ENCODE data around the gene NEK8. TPM values are rescaled to one million over a fixed set of nuclear protein-coding genes. Genes with fewer than 3 reads are reported as not detected.

NEK8 gene
- polyA plus RNA-seq, 2 donors, result 2.6 to 5.3 TPM

GRCh38 chr17:28700278-28700677 lies 28.3 kb upstream of the NEK8 start:
- WGBS, 2 donors, result 81 to 89% methylated on average over 8 of the region's 8 CpGs
- Histone ChIP-seq H3K27ac (ENCODE audit: low read depth in 2 of 2, low read length in 1 of 2) (no peak overlapping the region), H3K4me1 (ENCODE audit: control insufficient read depth in 2 of 2, insufficient read depth in 2 of 2, low read length in 1 of 2) (no peaks in the 10 kb centered on the region), H3K27me3 (ENCODE audit: control insufficient read depth in 1 of 2, insufficient read depth in 2 of 2, low read length in 2 of 2) (no peaks in the 10 kb centered on the region), H3K9me3 (ENCODE audit: control insufficient read depth in 2 of 2, insufficient read depth in 1 of 2, low read depth in 1 of 2, low read length in 1 of 2) (no peaks in the 10 kb centered on the region), H3K36me3 (ENCODE audit: control insufficient read depth in 2 of 2, insufficient read depth in 2 of 2, low read length in 1 of 2) (peaks cover 59 to 85% of the 10 kb centered on the region in 2 donors), H3K4me3 (ENCODE audit: low read depth in 1 of 2, low read length in 2 of 2) (no peak overlapping the region)

DNA sequence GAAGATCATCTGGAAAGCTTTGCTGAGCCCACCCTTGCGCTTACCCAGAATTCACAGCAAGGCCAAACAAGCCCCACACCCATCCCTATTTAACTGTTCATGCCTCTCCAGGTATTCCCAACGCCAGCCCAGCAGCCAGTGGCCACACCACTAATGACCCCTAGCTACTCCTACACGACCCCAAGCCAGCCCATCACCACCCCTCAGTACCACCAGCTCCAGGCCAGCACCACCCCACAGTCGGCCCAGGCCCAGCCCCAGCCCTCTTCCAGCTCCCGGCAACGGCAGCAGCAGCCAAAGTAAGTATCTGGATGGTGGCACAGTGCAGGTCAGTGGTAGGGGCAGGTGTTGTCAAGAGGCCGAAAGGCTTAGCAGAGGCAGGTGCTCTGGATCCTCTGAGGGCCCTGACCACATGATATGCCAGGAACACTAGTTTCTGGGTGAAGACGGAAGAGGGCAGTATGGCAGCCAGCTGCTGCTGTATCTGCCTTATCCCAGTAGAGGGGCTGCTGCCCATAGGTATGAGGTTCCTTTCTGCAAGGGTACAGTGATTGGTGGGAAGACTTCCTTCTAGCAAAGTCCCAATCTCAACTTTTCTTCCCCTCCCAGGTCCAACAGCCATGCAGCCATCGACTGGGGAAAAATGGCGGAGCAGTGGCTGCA lies 27.6 kb upstream of the NEK8 start:
- Histone ChIP-seq H3K36me3 (ENCODE audit: control insufficient read depth in 2 of 2, insufficient read depth in 2 of 2, low read length in 1 of 2) (peaks cover 56 to 79% of the 10 kb centered on the region in 2 donors), H3K27ac (ENCODE audit: low read depth in 2 of 2, low read length in 1 of 2) (no peak overlapping the region), H3K4me3 (ENCODE audit: low read depth in 1 of 2, low read length in 2 of 2) (no peak overlapping the region), H3K27me3 (ENCODE audit: control insufficient read depth in 1 of 2, insufficient read depth in 2 of 2, low read length in 2 of 2) (no peaks in the 10 kb centered on the region), H3K4me1 (ENCODE audit: control insufficient read depth in 2 of 2, insufficient read depth in 2 of 2, low read length in 1 of 2) (no peaks in the 10 kb centered on the region), H3K9me3 (ENCODE audit: control insufficient read depth in 2 of 2, insufficient read depth in 1 of 2, low read depth in 1 of 2, low read length in 1 of 2) (no peaks in the 10 kb centered on the region)
- 90 to 93% methylated on average over 10 of the region's 10 CpGs for WGBS, 2 donors

DNA sequence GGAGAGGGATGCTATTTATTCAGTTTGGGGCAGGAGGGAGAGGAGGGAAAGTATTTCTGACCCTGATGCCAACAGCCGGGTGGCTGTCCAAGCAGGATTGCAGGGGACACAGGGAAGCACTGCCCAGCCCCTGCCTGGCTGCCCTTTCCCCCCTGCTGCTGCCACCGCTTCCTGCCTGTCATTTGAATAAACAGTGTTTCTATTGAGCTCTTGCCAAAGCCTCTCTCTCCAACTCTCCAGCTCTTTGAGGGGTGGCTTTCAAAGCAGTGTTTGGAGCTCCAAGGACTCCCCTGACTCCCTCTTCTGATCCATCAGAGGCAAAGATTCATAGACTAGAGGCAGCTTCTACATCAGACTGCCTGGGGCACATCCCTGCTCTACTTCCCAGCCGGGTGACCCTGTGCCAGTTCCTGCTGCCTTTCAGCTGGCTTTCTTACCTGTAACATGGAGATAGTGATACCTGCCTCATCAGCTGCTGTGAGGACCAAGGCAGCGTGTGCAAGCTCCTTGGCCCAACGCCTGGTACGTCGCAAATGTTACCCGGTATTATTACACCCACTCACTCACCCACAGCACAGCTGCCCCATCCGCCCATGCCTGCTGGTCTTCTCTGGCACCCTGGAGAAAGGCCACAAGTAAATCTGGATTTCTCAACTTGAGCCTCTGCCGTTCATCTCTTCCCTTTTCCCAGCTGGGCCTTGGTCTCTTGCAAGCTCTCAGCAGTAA lies 26.4 kb upstream of the NEK8 start:
- Histone ChIP-seq H3K4me1 (ENCODE audit: control insufficient read depth in 2 of 2, insufficient read depth in 2 of 2, low read length in 1 of 2) (no peaks in the 10 kb centered on the region), H3K27ac (ENCODE audit: low read depth in 2 of 2, low read length in 1 of 2) (no peak overlapping the region), H3K4me3 (ENCODE audit: low read depth in 1 of 2, low read length in 2 of 2) (no peak overlapping the region), H3K36me3 (ENCODE audit: control insufficient read depth in 2 of 2, insufficient read depth in 2 of 2, low read length in 1 of 2) (peaks cover 50 to 69% of the 10 kb centered on the region in 2 donors), H3K27me3 (ENCODE audit: control insufficient read depth in 1 of 2, insufficient read depth in 2 of 2, low read length in 2 of 2) (no peaks in the 10 kb centered on the region), H3K9me3 (ENCODE audit: control insufficient read depth in 2 of 2, insufficient read depth in 1 of 2, low read depth in 1 of 2, low read length in 1 of 2) (no peaks in the 10 kb centered on the region)
- WGBS, 2 donors, result 64 to 73% methylated on average over 10 of the region's 10 CpGs

DNA sequence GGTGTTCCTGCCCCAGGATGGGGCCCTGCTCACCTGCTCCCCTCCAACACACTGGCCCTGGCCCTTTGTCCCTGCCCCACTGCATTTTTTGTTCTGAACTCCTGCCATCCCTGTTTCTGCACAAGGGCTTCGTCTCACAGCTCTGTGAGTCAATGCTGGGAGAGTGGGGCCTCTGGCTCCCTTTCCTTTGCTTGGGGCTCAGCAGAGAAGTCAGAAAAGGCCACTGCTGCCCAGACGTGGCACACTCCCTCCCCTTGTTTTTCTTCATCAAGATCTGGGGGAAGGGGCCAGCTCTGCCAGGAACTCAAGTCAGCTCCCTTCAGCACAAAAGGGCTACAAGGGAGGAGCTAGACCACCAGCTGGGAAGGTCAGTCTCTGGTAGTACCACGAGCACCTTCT lies 25.8 kb upstream of the NEK8 start:
- Histone ChIP-seq H3K4me3 (ENCODE audit: low read depth in 1 of 2, low read length in 2 of 2) (no peak overlapping the region), H3K27ac (ENCODE audit: low read depth in 2 of 2, low read length in 1 of 2) (no peak overlapping the region), H3K4me1 (ENCODE audit: control insufficient read depth in 2 of 2, insufficient read depth in 2 of 2, low read length in 1 of 2) (no peaks in the 10 kb centered on the region), H3K27me3 (ENCODE audit: control insufficient read depth in 1 of 2, insufficient read depth in 2 of 2, low read length in 2 of 2) (no peaks in the 10 kb centered on the region), H3K9me3 (ENCODE audit: control insufficient read depth in 2 of 2, insufficient read depth in 1 of 2, low read depth in 1 of 2, low read length in 1 of 2) (no peaks in the 10 kb centered on the region), H3K36me3 (ENCODE audit: control insufficient read depth in 2 of 2, insufficient read depth in 2 of 2, low read length in 1 of 2) (peaks cover 46 to 65% of the 10 kb centered on the region in 2 donors)
- WGBS, 2 donors, result 65% methylated on average over 3 of the region's 3 CpGs

DNA sequence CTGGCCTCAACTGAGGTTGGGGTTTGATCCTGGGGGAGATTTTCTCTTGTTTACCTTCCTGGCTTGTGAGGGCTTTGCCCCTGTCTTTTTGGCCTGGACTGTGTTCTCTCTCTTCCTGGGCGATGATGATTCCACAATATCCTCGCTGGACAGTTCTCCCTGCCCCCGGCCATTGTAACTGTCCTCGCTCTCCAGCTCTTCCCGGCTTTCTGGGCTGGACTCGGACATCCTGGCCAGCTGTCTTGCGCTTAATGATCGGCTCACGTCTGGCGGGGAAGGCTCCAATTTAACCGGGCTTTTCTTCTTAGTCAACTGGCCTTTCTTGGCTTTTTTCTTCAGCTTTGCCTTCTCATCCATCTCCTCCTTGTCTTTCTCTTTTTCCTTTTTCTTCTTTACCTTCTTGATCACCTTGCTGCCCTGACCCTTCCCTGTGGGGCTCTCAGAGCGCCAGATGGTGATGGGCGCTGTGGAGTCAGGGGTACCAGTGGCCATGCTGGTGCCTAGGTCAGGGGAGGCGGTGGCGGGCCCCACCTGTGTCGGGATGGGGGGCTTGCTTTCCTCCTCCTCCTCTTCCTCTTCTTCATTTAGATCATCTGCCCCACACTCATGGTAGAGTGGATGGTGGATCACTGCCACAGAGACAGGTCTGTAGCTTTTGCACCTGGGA lies 24.9 kb upstream of the NEK8 start:
- WGBS, 2 donors, result 81 to 87% methylated on average over 16 of the region's 16 CpGs
- no peaks in the 10 kb centered on the region for H3K4me1 ChIP-seq (ENCODE audit: control insufficient read depth in 2 of 2, insufficient read depth in 2 of 2, low read length in 1 of 2)
- H3K36me3 ChIP-seq (ENCODE audit: control insufficient read depth in 2 of 2, insufficient read depth in 2 of 2, low read length in 1 of 2), result peaks cover 39 to 56% of the 10 kb centered on the region in 2 donors
- no peak overlapping the region for H3K4me3 ChIP-seq (ENCODE audit: low read depth in 1 of 2, low read length in 2 of 2)
- H3K27ac ChIP-seq (ENCODE audit: low read depth in 2 of 2, low read length in 1 of 2), result no peak overlapping the region
- no peaks in the 10 kb centered on the region for H3K27me3 ChIP-seq (ENCODE audit: control insufficient read depth in 1 of 2, insufficient read depth in 2 of 2, low read length in 2 of 2)
- H3K9me3 ChIP-seq (ENCODE audit: control insufficient read depth in 2 of 2, insufficient read depth in 1 of 2, low read depth in 1 of 2, low read length in 1 of 2), result no peaks in the 10 kb centered on the region

- no peak overlapping the region for H3K4me3 ChIP-seq (ENCODE audit: low read depth in 1 of 2, low read length in 2 of 2)
- no peaks in the 10 kb centered on the region for H3K9me3 ChIP-seq (ENCODE audit: control insufficient read depth in 2 of 2, insufficient read depth in 1 of 2, low read depth in 1 of 2, low read length in 1 of 2)
- H3K27me3 ChIP-seq (ENCODE audit: control insufficient read depth in 1 of 2, insufficient read depth in 2 of 2, low read length in 2 of 2), result no peaks in the 10 kb centered on the region
- H3K4me1 ChIP-seq (ENCODE audit: control insufficient read depth in 2 of 2, insufficient read depth in 2 of 2, low read length in 1 of 2), result no peaks in the 10 kb centered on the region
- peaks cover 34 to 50% of the 10 kb centered on the region in 2 donors for H3K36me3 ChIP-seq (ENCODE audit: control insufficient read depth in 2 of 2, insufficient read depth in 2 of 2, low read length in 1 of 2)
- WGBS, 2 donors, result 87 to 89% methylated on average over 14 of the region's 14 CpGs
- no peak overlapping the region for H3K27ac ChIP-seq (ENCODE audit: low read depth in 2 of 2, low read length in 1 of 2)
Observed at GRCh38 chr17:28704219-28704858, 24.2 kb upstream of the NEK8 start.

- Histone ChIP-seq H3K9me3 (ENCODE audit: control insufficient read depth in 2 of 2, insufficient read depth in 1 of 2, low read depth in 1 of 2, low read length in 1 of 2) (no peaks in the 10 kb centered on the region), H3K27ac (ENCODE audit: low read depth in 2 of 2, low read length in 1 of 2) (no peak overlapping the region), H3K36me3 (ENCODE audit: control insufficient read depth in 2 of 2, insufficient read depth in 2 of 2, low read length in 1 of 2) (peaks cover 26 to 41% of the 10 kb centered on the region in 2 donors), H3K4me3 (ENCODE audit: low read depth in 1 of 2, low read length in 2 of 2) (no peak overlapping the region), H3K27me3 (ENCODE audit: control insufficient read depth in 1 of 2, insufficient read depth in 2 of 2, low read length in 2 of 2) (no peaks in the 10 kb centered on the region), H3K4me1 (ENCODE audit: control insufficient read depth in 2 of 2, insufficient read depth in 2 of 2, low read length in 1 of 2) (no peaks in the 10 kb centered on the region)
- 71 to 74% methylated on average over 5 of the region's 5 CpGs for WGBS, 2 donors
Observed at GRCh38 chr17:28705074-28705659, 23.4 kb upstream of the NEK8 start.

DNA sequence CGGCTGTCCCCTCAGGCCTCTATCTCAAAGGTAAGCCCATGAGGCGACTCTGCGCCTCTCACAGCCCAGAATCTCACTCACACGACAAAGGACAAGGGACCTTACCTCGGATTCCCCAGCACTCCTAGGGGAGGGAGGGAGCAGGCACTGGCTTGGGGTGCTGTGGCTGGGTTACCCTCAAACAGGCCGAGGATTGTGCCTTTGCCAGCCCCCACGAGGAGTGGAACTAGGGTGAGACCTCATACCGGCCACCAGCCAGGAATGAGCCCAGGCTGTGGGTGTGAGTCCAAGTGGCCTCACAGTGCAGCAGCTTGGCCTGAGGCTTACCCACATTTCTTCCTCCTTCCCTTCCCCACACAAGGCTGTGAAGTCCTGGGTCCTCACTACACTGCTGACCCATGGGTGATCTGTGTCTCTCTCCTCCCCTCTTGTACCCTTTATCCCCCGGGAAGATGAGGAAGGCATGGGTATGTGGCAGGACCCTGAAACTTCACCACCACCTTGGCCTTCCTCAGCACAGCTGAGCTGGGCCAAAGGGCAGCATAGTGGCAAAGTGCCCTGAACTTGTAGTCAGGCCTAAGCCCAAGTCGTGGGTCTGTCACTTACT lies 22.8 kb upstream of the NEK8 start:
- no peak overlapping the region for H3K4me3 ChIP-seq (ENCODE audit: low read depth in 1 of 2, low read length in 2 of 2)
- H3K27me3 ChIP-seq (ENCODE audit: control insufficient read depth in 1 of 2, insufficient read depth in 2 of 2, low read length in 2 of 2), result no peaks in the 10 kb centered on the region
- H3K36me3 ChIP-seq (ENCODE audit: control insufficient read depth in 2 of 2, insufficient read depth in 2 of 2, low read length in 1 of 2), result peaks cover 19 to 35% of the 10 kb centered on the region in 2 donors
- 71 to 73% methylated on average over 10 of the region's 10 CpGs for WGBS, 2 donors
- H3K9me3 ChIP-seq (ENCODE audit: control insufficient read depth in 2 of 2, insufficient read depth in 1 of 2, low read depth in 1 of 2, low read length in 1 of 2), result no peaks in the 10 kb centered on the region
- no peaks in the 10 kb centered on the region for H3K4me1 ChIP-seq (ENCODE audit: control insufficient read depth in 2 of 2, insufficient read depth in 2 of 2, low read length in 1 of 2)
- no peak overlapping the region for H3K27ac ChIP-seq (ENCODE audit: low read depth in 2 of 2, low read length in 1 of 2)

Data from esophagus (tissue), 2 donors.